ENCODE data around the gene HOXA3. TPM values are rescaled to one million over a fixed set of nuclear protein-coding genes. Genes with fewer than 3 reads are reported as not detected.

The HOXA3 gene
- total RNA-seq, 2 donors from 2014 or later = 6.5 to 29.3 TPM

DNA sequence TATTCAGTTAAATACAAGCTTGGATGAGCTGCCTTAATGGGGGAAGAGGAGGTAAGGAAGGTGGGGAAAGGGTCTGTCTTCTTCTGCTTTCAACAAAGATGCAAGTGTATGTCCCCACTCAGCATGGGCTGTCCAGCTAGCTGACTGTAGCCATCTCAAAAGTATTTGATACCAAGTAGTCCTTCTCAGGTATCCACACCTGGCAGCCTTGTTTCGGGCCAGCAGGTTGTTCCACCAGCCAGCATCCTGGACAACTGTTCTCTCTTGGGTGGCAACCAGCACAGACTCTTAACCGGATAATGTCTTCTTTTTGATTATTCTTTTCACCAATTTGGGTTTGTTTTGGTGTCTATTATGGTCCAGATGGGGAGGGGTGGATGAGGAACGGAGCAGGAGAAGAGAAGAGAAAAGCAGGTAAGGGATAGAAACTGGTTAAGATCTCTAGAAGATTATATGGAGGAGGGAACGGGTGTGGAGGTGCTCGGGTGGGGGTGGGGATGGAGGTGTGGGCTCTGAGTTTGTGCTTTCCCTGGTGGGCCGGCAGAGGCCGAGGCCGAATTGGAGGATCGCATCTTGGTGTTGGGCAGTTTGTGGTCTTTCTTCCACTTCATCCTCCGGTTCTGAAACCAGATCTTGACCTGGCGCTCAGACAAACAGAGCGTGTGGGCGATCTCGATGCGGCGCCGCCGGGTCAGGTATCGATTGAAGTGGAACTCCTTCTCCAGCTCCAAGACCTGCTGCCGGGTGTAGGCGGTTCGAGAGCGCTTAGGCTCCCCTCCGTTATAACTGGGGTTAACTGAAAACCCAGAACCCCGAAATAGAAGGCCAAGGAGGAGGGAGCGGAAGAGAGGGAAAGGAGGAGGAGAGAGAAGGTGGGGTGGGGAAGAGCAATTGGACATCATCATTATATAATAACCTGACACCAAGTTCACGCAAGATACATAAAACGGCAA lies 23.3 kb downstream of the HOXA3 start:
- TF ChIP-seq, protein P1, sequence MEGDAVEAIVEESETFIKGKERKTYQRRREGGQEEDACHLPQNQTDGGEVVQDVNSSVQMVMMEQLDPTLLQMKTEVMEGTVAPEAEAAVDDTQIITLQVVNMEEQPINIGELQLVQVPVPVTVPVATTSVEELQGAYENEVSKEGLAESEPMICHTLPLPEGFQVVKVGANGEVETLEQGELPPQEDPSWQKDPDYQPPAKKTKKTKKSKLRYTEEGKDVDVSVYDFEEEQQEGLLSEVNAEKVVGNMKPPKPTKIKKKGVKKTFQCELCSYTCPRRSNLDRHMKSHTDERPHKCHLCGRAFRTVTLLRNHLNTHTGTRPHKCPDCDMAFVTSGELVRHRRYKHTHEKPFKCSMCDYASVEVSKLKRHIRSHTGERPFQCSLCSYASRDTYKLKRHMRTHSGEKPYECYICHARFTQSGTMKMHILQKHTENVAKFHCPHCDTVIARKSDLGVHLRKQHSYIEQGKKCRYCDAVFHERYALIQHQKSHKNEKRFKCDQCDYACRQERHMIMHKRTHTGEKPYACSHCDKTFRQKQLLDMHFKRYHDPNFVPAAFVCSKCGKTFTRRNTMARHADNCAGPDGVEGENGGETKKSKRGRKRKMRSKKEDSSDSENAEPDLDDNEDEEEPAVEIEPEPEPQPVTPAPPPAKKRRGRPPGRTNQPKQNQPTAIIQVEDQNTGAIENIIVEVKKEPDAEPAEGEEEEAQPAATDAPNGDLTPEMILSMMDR (IDR thresholded peaks at IDR 0.05) = no peak
- Histone ChIP-seq H3K36me3 (no peaks in the 10 kb centered on the region), H3K4me3 (peak overlapping the region; percentile 77), H3K27ac (peak overlapping the region; percentile 52 to 87), H3K27me3 (replicated peaks; ENCODE audit: insufficient read depth) (no peaks in the 10 kb centered on the region), H3K4me1 (ENCODE audit: control insufficient read depth in 1 of 2, low read depth in 2 of 2) (peaks cover 0 to 54% of the 10 kb centered on the region in 2 donors), H3K9me3 (no peaks in the 10 kb centered on the region)
- DNase-seq (ENCODE audit: low spot score) (no peak), ATAC-seq (ENCODE audit: insufficient number of reproducible peaks, low FRiP score, low read depth) (no peak)

DNA sequence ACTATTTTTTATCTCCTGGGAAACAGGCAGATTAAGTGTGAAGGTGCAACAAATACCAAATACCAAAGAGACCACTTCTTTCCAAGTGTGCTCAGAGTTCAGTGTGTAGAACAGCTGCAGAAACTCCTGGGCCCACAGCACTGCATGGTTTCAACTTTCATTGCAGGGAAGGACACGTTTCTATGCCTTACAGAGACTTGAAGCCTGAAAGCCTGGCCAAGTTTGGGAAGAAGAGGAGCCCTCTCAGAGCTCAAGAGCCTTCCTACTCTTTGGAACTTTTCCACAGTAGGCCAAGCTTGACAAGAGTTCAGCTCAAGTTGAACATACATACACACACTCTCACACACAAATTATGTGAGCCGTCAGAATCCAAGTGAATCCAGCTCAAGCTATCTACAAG lies 24.3 kb downstream of the HOXA3 start:
- DNase-seq (ENCODE audit: low spot score) = no peak
- H3K27ac ChIP-seq = peak overlapping the region in 1 of 2 donors; percentile 87
- no peaks in the 10 kb centered on the region for H3K27me3 ChIP-seq (replicated peaks; ENCODE audit: insufficient read depth)
- no peak overlapping the region for H3K4me3 ChIP-seq
- TF ChIP-seq, protein P1 (IDR thresholded peaks at IDR 0.05) = no peak
- H3K36me3 ChIP-seq = no peaks in the 10 kb centered on the region
- peaks cover 0 to 61% of the 10 kb centered on the region in 2 donors for H3K4me1 ChIP-seq (ENCODE audit: control insufficient read depth in 1 of 2, low read depth in 2 of 2)
- no peak for ATAC-seq (ENCODE audit: insufficient number of reproducible peaks, low FRiP score, low read depth)
- no peaks in the 10 kb centered on the region for H3K9me3 ChIP-seq

DNA sequence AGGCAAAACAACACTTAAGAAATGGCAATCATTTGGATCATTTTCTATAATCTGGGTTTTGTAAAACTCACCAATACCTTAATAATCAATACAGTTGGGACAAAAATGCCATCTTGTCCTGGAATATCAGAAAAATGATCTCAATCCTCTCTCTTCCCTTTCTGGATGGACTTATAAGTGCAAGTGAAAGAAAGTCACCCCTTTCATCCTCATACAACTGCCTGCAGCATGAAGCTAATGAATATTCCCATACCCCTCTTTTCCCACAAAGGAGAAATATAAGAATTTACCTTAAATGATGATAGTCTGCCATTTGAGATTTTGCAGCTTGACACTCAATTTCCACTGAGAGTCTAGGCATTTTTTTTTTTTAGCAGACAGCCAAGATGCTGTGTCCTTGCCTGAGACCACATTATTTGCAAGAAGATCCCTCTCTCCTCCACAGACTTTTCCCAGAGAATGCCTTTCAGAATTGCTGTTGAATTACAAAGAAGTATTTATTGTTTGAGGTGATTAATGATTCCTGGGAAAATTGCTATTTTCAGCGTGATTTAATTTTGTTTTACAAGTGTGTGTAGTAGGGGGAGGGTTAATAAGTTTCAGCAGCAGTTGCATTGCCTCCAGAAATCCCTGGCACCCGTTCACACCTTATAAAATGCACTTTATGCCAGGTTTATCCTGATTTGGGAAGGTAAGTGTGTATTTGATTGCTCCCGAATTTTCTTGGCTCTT lies 25.6 kb downstream of the HOXA3 start:
- no peak for DNase-seq (ENCODE audit: low spot score)
- TF ChIP-seq, protein P1 (IDR thresholded peaks at IDR 0.05) = no peak
- Histone ChIP-seq H3K4me1 (ENCODE audit: control insufficient read depth in 1 of 2, low read depth in 2 of 2) (peaks cover 0 to 62% of the 10 kb centered on the region in 2 donors), H3K9me3 (no peaks in the 10 kb centered on the region), H3K4me3 (no peak overlapping the region), H3K27ac (peak overlapping the region in 1 of 2 donors; percentile 99), H3K36me3 (no peaks in the 10 kb centered on the region), H3K27me3 (replicated peaks; ENCODE audit: insufficient read depth) (no peaks in the 10 kb centered on the region)
- no peak for ATAC-seq (ENCODE audit: insufficient number of reproducible peaks, low FRiP score, low read depth)

DNA sequence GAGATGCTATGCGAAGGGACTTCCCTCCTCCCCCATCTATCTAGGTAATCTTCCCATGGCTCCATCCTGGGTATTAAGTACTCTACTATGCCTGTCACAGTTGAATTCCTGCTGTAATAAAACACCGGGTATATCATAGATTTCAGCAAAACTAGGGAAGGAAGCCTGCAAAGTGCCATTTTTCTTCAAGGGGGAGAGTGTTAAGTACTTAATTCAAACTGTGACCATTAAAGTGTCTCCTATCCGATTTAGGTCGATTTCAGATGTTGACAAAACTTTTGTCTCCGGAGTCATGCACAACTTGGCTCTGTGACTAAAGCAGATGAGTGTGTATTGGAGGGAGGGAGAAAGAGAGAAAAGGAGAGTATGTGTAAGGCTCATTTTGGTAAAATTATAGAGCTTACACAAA lies 26.4 kb downstream of the HOXA3 start:
- Histone ChIP-seq H3K4me3 (no peak overlapping the region), H3K9me3 (no peaks in the 10 kb centered on the region), H3K36me3 (no peaks in the 10 kb centered on the region), H3K4me1 (ENCODE audit: control insufficient read depth in 1 of 2, low read depth in 2 of 2) (peaks cover under 1 to 64% of the 10 kb centered on the region in 2 donors), H3K27me3 (replicated peaks; ENCODE audit: insufficient read depth) (no peaks in the 10 kb centered on the region), H3K27ac (peak overlapping the region; percentile 44 to 99)
- DNase-seq (ENCODE audit: low spot score) (no peak), ATAC-seq (ENCODE audit: insufficient number of reproducible peaks, low FRiP score, low read depth) (no peak)
- TF ChIP-seq, protein P1 (IDR thresholded peaks at IDR 0.05) = no peak

Measured in thoracic aorta (tissue), 2 donors.